ENCODE measurements around the gene NAALAD2. TPM values are rescaled to one million over a fixed set of nuclear protein-coding genes. Genes with fewer than 3 reads are reported as not detected.

NAALAD2 gene
- polyA plus RNA-seq, 2 of the 4 experiments (the other 2 are of a cell fraction), result not detected

DNA sequence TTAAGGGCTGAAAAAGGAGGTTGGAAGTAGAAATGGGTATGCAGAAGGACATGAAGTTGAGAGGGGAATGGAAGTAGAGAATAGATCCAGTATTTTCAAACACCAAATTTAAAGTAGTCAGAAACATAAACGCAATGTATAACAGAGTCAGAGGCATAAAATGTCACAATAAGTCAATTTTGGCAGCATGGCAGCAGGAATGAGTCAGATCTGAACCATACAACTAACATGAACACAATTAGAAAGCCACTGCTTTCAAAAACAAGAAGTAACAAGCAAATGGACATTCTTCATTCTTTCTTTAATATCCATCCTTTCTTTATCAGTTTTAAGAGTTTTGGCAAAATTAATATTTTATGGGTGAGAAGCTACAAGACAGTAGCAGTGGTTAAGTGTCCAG, 85.9 kb downstream of the NAALAD2 start:
- no peak for FAIRE-seq
- WGBS (ENCODE audit: missing lambda C conversion rate), result 71% methylated on average over 1 of the region's 1 CpG
- Histone ChIP-seq H3K4me3 (peak overlapping the region; percentile 94), H3K27ac (no peak overlapping the region), H3K4me1 (peaks cover 47% of the 10 kb centered on the region), H3K4me2 (peak overlapping the region; percentile 89), H3K9me3 (no peaks in the 10 kb centered on the region)
- peak in 1 of 2 experiments; percentile 7 for DNase-seq (ENCODE audit: low read depth in 1 of 2, low spot score in 1 of 2)
- POLR2A ChIA-PET, result no interaction called here
- TF ChIP-seq PHF8 (IDR thresholded peaks at IDR 0.05; ENCODE audit: borderline replicate concordance, low read depth) (no peak), FOSL2 (IDR thresholded peaks at IDR 0.05) (no peak), FOSL2 (CRISPR knock-in tag; IDR thresholded peaks at IDR 0.05) (peak; percentile 31; the same call in 1 of the 2 replicates)
- ATAC-seq, result no peak
- CTCF ChIA-PET, result interaction anchor here (2.0 kb wide), 1 partner anchor 16 kb away, joined by 14 read pairs; no protein-coding TSS in a partner anchor

DNA sequence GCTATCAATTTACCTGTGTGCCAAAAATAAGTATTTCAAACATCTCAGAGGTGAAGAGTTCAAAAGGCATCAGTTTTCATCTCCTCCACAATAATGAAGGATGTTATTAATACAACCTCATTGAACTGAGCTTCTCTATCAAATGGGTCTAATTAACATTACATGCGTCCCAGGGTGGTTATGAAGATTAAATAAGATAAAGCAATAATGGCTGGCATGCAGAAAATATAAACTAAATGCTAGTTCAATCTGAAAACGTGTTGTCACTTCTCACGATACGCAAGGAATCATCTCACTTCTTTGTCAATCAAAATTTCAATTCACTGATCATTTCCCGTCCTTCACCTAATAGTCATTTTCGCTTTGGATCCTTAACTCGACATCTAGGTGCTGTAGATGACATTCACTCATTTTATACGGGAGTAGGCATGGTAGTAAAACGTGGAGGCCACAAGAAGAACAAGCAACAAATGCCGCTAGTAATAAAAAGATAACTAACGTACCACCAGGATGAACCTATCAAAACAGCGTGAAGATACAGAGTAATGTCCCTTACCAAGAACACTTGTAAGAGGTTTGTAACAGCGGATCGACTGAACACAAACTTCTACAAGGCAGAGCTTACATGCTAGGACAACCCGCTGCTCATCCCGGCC, 87.5 kb downstream of the NAALAD2 start:
- 2% methylated on average over 16 of the region's 16 CpGs for WGBS (ENCODE audit: missing lambda C conversion rate)
- ATAC-seq (no peak; a peak in 2 of 6 replicates), DNase-seq (ENCODE audit: low read depth in 1 of 2, low spot score in 1 of 2) (no peak), FAIRE-seq (no peak)
- Histone ChIP-seq H3K9me3 (no peaks in the 10 kb centered on the region), H3K4me3 (peak overlapping the region; percentile 94), H3K4me2 (peak overlapping the region; percentile 89), H3K27ac (peak overlapping the region; percentile 90 to 93), H3K4me1 (peaks cover 47% of the 10 kb centered on the region)
- CTCF ChIA-PET, result no interaction called here
- POLR2A ChIA-PET, result no interaction called here
- no peak for TF ChIP-seq KDM1A (IDR thresholded peaks at IDR 0.05; ENCODE audit: low read depth)
- no peak for TF ChIP-seq ZSCAN20 (CRISPR knock-in tag; IDR thresholded peaks at IDR 0.05)
- no peak for TF ChIP-seq CHD4 (IDR thresholded peaks at IDR 0.05; ENCODE audit: borderline replicate concordance)
- TF ChIP-seq RAD21 (conservative IDR thresholded peaks at IDR 0.05 in 1 of 2, IDR thresholded peaks at IDR 0.05 in 1 of 2), result no peak
- TF ChIP-seq, protein P1, sequence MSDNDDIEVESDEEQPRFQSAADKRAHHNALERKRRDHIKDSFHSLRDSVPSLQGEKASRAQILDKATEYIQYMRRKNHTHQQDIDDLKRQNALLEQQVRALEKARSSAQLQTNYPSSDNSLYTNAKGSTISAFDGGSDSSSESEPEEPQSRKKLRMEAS (IDR thresholded peaks at IDR 0.05), result no peak

DNA sequence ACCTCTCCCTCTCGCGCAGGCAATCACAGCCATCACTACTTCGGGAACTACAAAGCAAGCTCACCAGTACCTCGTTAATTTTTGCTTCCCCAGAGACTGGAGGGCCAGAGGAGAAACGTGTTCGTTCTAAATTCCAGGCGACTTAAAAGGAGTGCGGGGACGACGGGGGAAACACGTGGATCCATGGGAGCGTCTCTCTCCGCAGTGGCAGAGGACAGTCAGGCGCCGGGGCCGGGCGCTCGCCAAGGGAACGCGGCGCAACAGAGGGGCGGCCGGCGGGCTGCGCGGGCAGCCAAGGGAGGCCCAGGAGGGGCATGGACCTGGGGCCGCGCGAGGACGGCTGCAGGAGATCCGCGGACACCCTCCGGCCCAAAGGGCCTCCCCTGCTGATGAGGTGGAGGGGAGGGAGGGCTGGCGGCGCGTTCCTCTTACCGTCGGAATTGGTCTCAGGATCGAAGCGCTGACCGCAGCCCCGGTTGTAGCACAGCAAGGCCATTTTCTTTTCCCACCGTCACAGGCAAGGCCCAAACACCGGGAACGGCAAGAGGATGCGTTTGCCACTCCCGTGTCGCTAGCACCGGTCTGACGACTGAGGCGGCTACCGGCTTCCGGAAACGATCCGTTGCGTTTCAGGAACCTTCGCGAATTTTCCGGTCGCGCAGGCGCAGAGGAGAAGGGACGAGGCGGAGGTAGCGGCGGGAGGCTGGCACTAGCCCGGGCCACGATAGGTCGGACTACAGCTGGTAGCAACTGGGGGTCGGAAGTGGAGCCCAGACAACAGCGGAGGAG, 88.2 kb downstream of the NAALAD2 start, which contains the start of gene CHORDC1:
Gene CHORDC1, minus strand, starts transcription at position 591 of the 789 bp plus-strand sequence. Its CDS starts 95 bp downstream, at position 496.
- WGBS (ENCODE audit: missing lambda C conversion rate), result 2% methylated on average over 52 of the region's 71 CpGs
- Histone ChIP-seq H3K4me2 (peak within 1 kb of the TSS; percentile 89), H3K4me3 (peak within 1 kb of the TSS; percentile 94), H3K4me1 (peaks cover 43% of the 10 kb centered on the region), H3K27ac (peak within 1 kb of the TSS; percentile 90 to 93), H3K9me3 (no peaks in the 10 kb centered on the region)
- FAIRE-seq, result no peak
- ChIA-PET CTCF (no interaction called here), POLR2A (interaction anchor here (0.6 kb wide), 1 partner anchor 18 kb away, joined by 3 read pairs; no protein-coding TSS in a partner anchor)
- DNase-seq (ENCODE audit: low read depth in 1 of 2, low spot score in 1 of 2), result peak; percentile 83 to 89
- peak; percentile 94 to 96 for ATAC-seq
- no peak for TF ChIP-seq HDAC2 (IDR thresholded peaks at IDR 0.05)
- peak; percentile 33; the same call in 1 of the 2 replicates for TF ChIP-seq KDM5A (IDR thresholded peaks at IDR 0.05)
- no peak for TF ChIP-seq ZSCAN20 (CRISPR knock-in tag; IDR thresholded peaks at IDR 0.05)
- peak; percentile 90 for TF ChIP-seq POLR2A (IDR thresholded peaks at IDR 0.05; ENCODE audit: low read length)
- TF ChIP-seq EP300 (IDR thresholded peaks at IDR 0.05), result no peak
- TF ChIP-seq GATA3 (IDR thresholded peaks at IDR 0.05; ENCODE audit: borderline replicate concordance), result 0 out of 2 replicates have a peak, but pooled peaks have one; percentile 9
- TF ChIP-seq, protein P2, sequence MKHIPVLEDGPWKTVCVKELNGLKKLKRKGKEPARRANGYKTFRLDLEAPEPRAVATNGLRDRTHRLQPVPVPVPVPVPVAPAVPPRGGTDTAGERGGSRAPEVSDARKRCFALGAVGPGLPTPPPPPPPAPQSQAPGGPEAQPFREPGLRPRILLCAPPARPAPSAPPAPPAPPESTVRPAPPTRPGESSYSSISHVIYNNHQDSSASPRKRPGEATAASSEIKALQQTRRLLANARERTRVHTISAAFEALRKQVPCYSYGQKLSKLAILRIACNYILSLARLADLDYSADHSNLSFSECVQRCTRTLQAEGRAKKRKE (CRISPR knock-in tag; IDR thresholded peaks at IDR 0.05; ENCODE audit: low read depth), result no peak
- TF ChIP-seq CBX2 (IDR thresholded peaks at IDR 0.05; ENCODE audit: borderline replicate concordance, low read depth), result no peak
- TF ChIP-seq NR3C1 (IDR thresholded peaks at IDR 0.05), result no peak
- TF ChIP-seq, protein P3, sequence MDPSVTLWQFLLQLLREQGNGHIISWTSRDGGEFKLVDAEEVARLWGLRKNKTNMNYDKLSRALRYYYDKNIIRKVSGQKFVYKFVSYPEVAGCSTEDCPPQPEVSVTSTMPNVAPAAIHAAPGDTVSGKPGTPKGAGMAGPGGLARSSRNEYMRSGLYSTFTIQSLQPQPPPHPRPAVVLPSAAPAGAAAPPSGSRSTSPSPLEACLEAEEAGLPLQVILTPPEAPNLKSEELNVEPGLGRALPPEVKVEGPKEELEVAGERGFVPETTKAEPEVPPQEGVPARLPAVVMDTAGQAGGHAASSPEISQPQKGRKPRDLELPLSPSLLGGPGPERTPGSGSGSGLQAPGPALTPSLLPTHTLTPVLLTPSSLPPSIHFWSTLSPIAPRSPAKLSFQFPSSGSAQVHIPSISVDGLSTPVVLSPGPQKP (IDR thresholded peaks at IDR 0.05; ENCODE audit: low read depth, low read length), result no peak
- TF ChIP-seq, protein P4, sequence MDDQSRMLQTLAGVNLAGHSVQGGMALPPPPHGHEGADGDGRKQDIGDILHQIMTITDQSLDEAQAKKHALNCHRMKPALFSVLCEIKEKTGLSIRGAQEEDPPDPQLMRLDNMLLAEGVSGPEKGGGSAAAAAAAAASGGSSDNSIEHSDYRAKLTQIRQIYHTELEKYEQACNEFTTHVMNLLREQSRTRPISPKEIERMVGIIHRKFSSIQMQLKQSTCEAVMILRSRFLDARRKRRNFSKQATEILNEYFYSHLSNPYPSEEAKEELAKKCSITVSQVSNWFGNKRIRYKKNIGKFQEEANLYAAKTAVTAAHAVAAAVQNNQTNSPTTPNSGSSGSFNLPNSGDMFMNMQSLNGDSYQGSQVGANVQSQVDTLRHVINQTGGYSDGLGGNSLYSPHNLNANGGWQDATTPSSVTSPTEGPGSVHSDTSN (IDR thresholded peaks at IDR 0.05), result no peak
- TF ChIP-seq, protein P5, sequence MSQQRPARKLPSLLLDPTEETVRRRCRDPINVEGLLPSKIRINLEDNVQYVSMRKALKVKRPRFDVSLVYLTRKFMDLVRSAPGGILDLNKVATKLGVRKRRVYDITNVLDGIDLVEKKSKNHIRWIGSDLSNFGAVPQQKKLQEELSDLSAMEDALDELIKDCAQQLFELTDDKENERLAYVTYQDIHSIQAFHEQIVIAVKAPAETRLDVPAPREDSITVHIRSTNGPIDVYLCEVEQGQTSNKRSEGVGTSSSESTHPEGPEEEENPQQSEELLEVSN (IDR thresholded peaks at IDR 0.05; ENCODE audit: borderline replicate concordance, low read depth), result peak; percentile 58
- TF ChIP-seq RAD21 (conservative IDR thresholded peaks at IDR 0.05 in 1 of 2, IDR thresholded peaks at IDR 0.05 in 1 of 2), result no peak
- TF ChIP-seq, protein P6, sequence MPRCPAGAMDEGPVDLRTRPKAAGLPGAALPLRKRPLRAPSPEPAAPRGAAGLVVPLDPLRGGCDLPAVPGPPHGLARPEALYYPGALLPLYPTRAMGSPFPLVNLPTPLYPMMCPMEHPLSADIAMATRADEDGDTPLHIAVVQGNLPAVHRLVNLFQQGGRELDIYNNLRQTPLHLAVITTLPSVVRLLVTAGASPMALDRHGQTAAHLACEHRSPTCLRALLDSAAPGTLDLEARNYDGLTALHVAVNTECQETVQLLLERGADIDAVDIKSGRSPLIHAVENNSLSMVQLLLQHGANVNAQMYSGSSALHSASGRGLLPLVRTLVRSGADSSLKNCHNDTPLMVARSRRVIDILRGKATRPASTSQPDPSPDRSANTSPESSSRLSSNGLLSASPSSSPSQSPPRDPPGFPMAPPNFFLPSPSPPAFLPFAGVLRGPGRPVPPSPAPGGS (IDR thresholded peaks at IDR 0.05), result peak; percentile 64; the same call in 2 of the 3 replicates
- TF ChIP-seq PHF8 (IDR thresholded peaks at IDR 0.05; ENCODE audit: borderline replicate concordance, low read depth), result peak; percentile 83; the same call in 1 of the 2 replicates
- no peak for TF ChIP-seq EHMT2 (IDR thresholded peaks at IDR 0.05; ENCODE audit: low read depth)
- no peak for TF ChIP-seq CHD4 (IDR thresholded peaks at IDR 0.05; ENCODE audit: borderline replicate concordance)
- TF ChIP-seq, protein P1 (IDR thresholded peaks at IDR 0.05), result peak; percentile 72; the same call in 1 of the 2 replicates
- peak in 1 of 2 experiments; percentile 77; a peak in 4 of 5 replicates for TF ChIP-seq JUN (IDR thresholded peaks at IDR 0.05)
- TF ChIP-seq FOSL2 (IDR thresholded peaks at IDR 0.05), result no peak
- TF ChIP-seq FOSL2 (CRISPR knock-in tag; IDR thresholded peaks at IDR 0.05), result no peak

Measured in A549 (cell line).